ENCODE measurements around the gene FAM162A.
"Not testable (repeated sequence)": the region's sequence is repeated elsewhere in the genome, so short reads cannot be mapped to it uniquely, and the experiment has no call there.

FAM162A gene

GRCh38 chr3:122443762-122444490, 59.9 kb downstream of the FAM162A start:
- not testable (repeated sequence) for H3K27ac ChIP-seq (ENCODE audit: low read depth, low read length)

GRCh38 chr3:122444491-122444887, 60.5 kb downstream of the FAM162A start:
- H3K9me3 ChIP-seq (ENCODE audit: control insufficient read depth in 1 of 2, low read length in 2 of 2); H3K4me1 ChIP-seq (ENCODE audit: control insufficient read depth in 1 of 2, insufficient read depth in 2 of 2, low read length in 2 of 2); H3K27me3 ChIP-seq (ENCODE audit: control insufficient read depth in 1 of 2, insufficient read depth in 2 of 2, low read length in 2 of 2); H3K9ac ChIP-seq (ENCODE audit: low read depth in 1 of 2, low read length in 2 of 2); H3K4me3 ChIP-seq (ENCODE audit: low read depth in 1 of 2, low read length in 2 of 2); H3K27ac ChIP-seq (ENCODE audit: low read depth, low read length): not testable (repeated sequence)
- H3K36me3 ChIP-seq (ENCODE audit: control insufficient read depth in 1 of 2, insufficient read depth in 2 of 2, low read length in 2 of 2), result peaks cover 15 to 55% of the 10 kb centered on the region in 2 donors

More at GRCh38 chr3:122443762-122444490, 59.9 kb downstream of the FAM162A start:
- not testable (repeated sequence) for H3K9me3 ChIP-seq (ENCODE audit: control insufficient read depth in 1 of 2, low read length in 2 of 2); H3K27me3 ChIP-seq (ENCODE audit: control insufficient read depth in 1 of 2, insufficient read depth in 2 of 2, low read length in 2 of 2); H3K9ac ChIP-seq (ENCODE audit: low read depth in 1 of 2, low read length in 2 of 2); H3K4me1 ChIP-seq (ENCODE audit: control insufficient read depth in 1 of 2, insufficient read depth in 2 of 2, low read length in 2 of 2); H3K4me3 ChIP-seq (ENCODE audit: low read depth in 1 of 2, low read length in 2 of 2)
- H3K36me3 ChIP-seq (ENCODE audit: control insufficient read depth in 1 of 2, insufficient read depth in 2 of 2, low read length in 2 of 2), result peaks cover 9 to 55% of the 10 kb centered on the region in 2 donors

GRCh38 chr3:122448218-122448617, 64.2 kb downstream of the FAM162A start:
- H3K36me3 ChIP-seq (ENCODE audit: control insufficient read depth in 1 of 2, insufficient read depth in 2 of 2, low read length in 2 of 2), result peaks cover 9 to 45% of the 10 kb centered on the region in 2 donors
- not testable (repeated sequence) for H3K27me3 ChIP-seq (ENCODE audit: control insufficient read depth in 1 of 2, insufficient read depth in 2 of 2, low read length in 2 of 2); H3K9me3 ChIP-seq (ENCODE audit: control insufficient read depth in 1 of 2, low read length in 2 of 2)

GRCh38 chr3:122451371-122451770, 67.4 kb downstream of the FAM162A start:
- Histone ChIP-seq H3K4me1 (ENCODE audit: control insufficient read depth in 1 of 2, insufficient read depth in 2 of 2, low read length in 2 of 2) (no peaks in the 10 kb centered on the region), H3K9ac (ENCODE audit: low read depth in 1 of 2, low read length in 2 of 2) (no peak overlapping the region), H3K27ac (ENCODE audit: low read depth, low read length) (no peak overlapping the region), H3K27me3 (ENCODE audit: control insufficient read depth in 1 of 2, insufficient read depth in 2 of 2, low read length in 2 of 2) (no peaks in the 10 kb centered on the region), H3K36me3 (ENCODE audit: control insufficient read depth in 1 of 2, insufficient read depth in 2 of 2, low read length in 2 of 2) (peaks cover 10 to 35% of the 10 kb centered on the region in 2 donors), H3K4me3 (ENCODE audit: low read depth in 1 of 2, low read length in 2 of 2) (no peak overlapping the region), H3K9me3 (ENCODE audit: control insufficient read depth in 1 of 2, low read length in 2 of 2) (no peaks in the 10 kb centered on the region)

More at GRCh38 chr3:122448218-122448617, 64.2 kb downstream of the FAM162A start:
- not testable (repeated sequence) for H3K4me1 ChIP-seq (ENCODE audit: control insufficient read depth in 1 of 2, insufficient read depth in 2 of 2, low read length in 2 of 2); H3K4me3 ChIP-seq (ENCODE audit: low read depth in 1 of 2, low read length in 2 of 2); H3K27ac ChIP-seq (ENCODE audit: low read depth, low read length); H3K9ac ChIP-seq (ENCODE audit: low read depth in 1 of 2, low read length in 2 of 2)

- Histone ChIP-seq H3K4me3 (ENCODE audit: low read depth in 1 of 2, low read length in 2 of 2) (no peak overlapping the region), H3K27ac (ENCODE audit: low read depth, low read length) (no peak overlapping the region), H3K27me3 (ENCODE audit: control insufficient read depth in 1 of 2, insufficient read depth in 2 of 2, low read length in 2 of 2) (no peaks in the 10 kb centered on the region), H3K9me3 (ENCODE audit: control insufficient read depth in 1 of 2, low read length in 2 of 2) (no peaks in the 10 kb centered on the region), H3K36me3 (ENCODE audit: control insufficient read depth in 1 of 2, insufficient read depth in 2 of 2, low read length in 2 of 2) (peaks cover 22 to 41% of the 10 kb centered on the region in 2 donors), H3K9ac (ENCODE audit: low read depth in 1 of 2, low read length in 2 of 2) (no peak overlapping the region), H3K4me1 (ENCODE audit: control insufficient read depth in 1 of 2, insufficient read depth in 2 of 2, low read length in 2 of 2) (peaks cover 0 to 4% of the 10 kb centered on the region in 2 donors)
Observed at GRCh38 chr3:122456074-122456473, 72.1 kb downstream of the FAM162A start.

- Histone ChIP-seq H3K27ac (ENCODE audit: low read depth, low read length) (no peak overlapping the region), H3K36me3 (ENCODE audit: control insufficient read depth in 1 of 2, insufficient read depth in 2 of 2, low read length in 2 of 2) (peaks cover 22 to 42% of the 10 kb centered on the region in 2 donors), H3K4me3 (ENCODE audit: low read depth in 1 of 2, low read length in 2 of 2) (no peak overlapping the region), H3K27me3 (ENCODE audit: control insufficient read depth in 1 of 2, insufficient read depth in 2 of 2, low read length in 2 of 2) (no peaks in the 10 kb centered on the region), H3K9ac (ENCODE audit: low read depth in 1 of 2, low read length in 2 of 2) (no peak overlapping the region), H3K9me3 (ENCODE audit: control insufficient read depth in 1 of 2, low read length in 2 of 2) (no peaks in the 10 kb centered on the region), H3K4me1 (ENCODE audit: control insufficient read depth in 1 of 2, insufficient read depth in 2 of 2, low read length in 2 of 2) (peaks cover 0 to 4% of the 10 kb centered on the region in 2 donors)
Observed at GRCh38 chr3:122457706-122458105, 73.7 kb downstream of the FAM162A start.

GRCh38 chr3:122458992-122459391, 75.0 kb downstream of the FAM162A start:
- peaks cover 0 to 4% of the 10 kb centered on the region in 2 donors for H3K4me1 ChIP-seq (ENCODE audit: control insufficient read depth in 1 of 2, insufficient read depth in 2 of 2, low read length in 2 of 2)
- peaks cover 22 to 33% of the 10 kb centered on the region in 2 donors for H3K36me3 ChIP-seq (ENCODE audit: control insufficient read depth in 1 of 2, insufficient read depth in 2 of 2, low read length in 2 of 2)
- H3K9ac ChIP-seq (ENCODE audit: low read depth in 1 of 2, low read length in 2 of 2), result no peak overlapping the region
- H3K9me3 ChIP-seq (ENCODE audit: control insufficient read depth in 1 of 2, low read length in 2 of 2), result no peaks in the 10 kb centered on the region
- H3K4me3 ChIP-seq (ENCODE audit: low read depth in 1 of 2, low read length in 2 of 2), result no peak overlapping the region
- no peaks in the 10 kb centered on the region for H3K27me3 ChIP-seq (ENCODE audit: control insufficient read depth in 1 of 2, insufficient read depth in 2 of 2, low read length in 2 of 2)
- H3K27ac ChIP-seq (ENCODE audit: low read depth, low read length), result no peak overlapping the region

- Histone ChIP-seq H3K4me1 (ENCODE audit: control insufficient read depth in 1 of 2, insufficient read depth in 2 of 2, low read length in 2 of 2) (peaks cover 0 to under 1% of the 10 kb centered on the region in 2 donors), H3K27me3 (ENCODE audit: control insufficient read depth in 1 of 2, insufficient read depth in 2 of 2, low read length in 2 of 2) (no peaks in the 10 kb centered on the region), H3K27ac (ENCODE audit: low read depth, low read length) (no peak overlapping the region), H3K4me3 (ENCODE audit: low read depth in 1 of 2, low read length in 2 of 2) (no peak overlapping the region), H3K9me3 (ENCODE audit: control insufficient read depth in 1 of 2, low read length in 2 of 2) (no peaks in the 10 kb centered on the region), H3K36me3 (ENCODE audit: control insufficient read depth in 1 of 2, insufficient read depth in 2 of 2, low read length in 2 of 2) (peaks cover 17 to 45% of the 10 kb centered on the region in 2 donors), H3K9ac (ENCODE audit: low read depth in 1 of 2, low read length in 2 of 2) (no peak overlapping the region)
Observed at GRCh38 chr3:122461806-122462205, 77.8 kb downstream of the FAM162A start.

Measured in duodenal mucosa (tissue), 2 donors.